Measurements from ENCODE around the gene GREB1.
A peak's percentile ranks its signal among the peaks of the same experiment; 100 is the strongest.

GREB1 gene

GRCh38 chr2:11684894-11685460 is 151.1 kb downstream of the GREB1 start:
- TF ChIP-seq, protein P1, sequence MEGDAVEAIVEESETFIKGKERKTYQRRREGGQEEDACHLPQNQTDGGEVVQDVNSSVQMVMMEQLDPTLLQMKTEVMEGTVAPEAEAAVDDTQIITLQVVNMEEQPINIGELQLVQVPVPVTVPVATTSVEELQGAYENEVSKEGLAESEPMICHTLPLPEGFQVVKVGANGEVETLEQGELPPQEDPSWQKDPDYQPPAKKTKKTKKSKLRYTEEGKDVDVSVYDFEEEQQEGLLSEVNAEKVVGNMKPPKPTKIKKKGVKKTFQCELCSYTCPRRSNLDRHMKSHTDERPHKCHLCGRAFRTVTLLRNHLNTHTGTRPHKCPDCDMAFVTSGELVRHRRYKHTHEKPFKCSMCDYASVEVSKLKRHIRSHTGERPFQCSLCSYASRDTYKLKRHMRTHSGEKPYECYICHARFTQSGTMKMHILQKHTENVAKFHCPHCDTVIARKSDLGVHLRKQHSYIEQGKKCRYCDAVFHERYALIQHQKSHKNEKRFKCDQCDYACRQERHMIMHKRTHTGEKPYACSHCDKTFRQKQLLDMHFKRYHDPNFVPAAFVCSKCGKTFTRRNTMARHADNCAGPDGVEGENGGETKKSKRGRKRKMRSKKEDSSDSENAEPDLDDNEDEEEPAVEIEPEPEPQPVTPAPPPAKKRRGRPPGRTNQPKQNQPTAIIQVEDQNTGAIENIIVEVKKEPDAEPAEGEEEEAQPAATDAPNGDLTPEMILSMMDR (IDR thresholded peaks at IDR 0.05; ENCODE audit: low read depth, low read length): no peak
- no peak for DNase-seq (ENCODE audit: low read depth, low spot score)
- in situ Hi-C loops (cut with HindIII; ENCODE audit: low sequenced_read_pairs): loop anchor here (25.0 kb wide), 1 partner anchor 102 kb away; no protein-coding TSS in a partner anchor
- H3K4me3 ChIP-seq (ENCODE audit: low read depth, low read length): no peak overlapping the region

DNA sequence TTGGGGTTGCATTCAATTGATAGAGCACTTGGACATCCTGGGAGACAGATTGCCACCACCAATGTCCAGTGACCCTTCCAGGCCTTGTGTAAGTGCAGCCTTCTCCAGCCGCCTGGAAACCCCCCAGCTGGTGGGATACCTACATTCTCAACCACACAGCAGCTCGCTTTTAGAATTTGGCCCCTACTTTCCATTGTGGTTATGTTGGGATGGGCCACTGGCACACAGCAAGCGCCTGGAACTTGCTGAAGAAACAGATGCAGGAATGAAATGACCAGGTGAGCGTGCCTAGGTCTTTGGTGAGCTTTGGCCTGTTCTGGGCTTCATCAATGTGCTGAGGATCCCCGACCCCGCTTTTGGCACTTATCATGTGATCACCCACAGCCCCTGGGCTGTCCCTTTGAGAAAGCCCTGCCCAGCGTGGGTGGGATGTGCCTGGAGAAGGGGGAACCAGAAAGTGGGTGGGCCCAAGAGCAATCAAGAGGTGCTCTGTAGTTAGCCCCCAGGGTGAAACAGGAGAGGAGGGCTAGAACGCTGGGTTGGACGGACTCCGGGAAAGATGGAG is 152.1 kb downstream of the GREB1 start:
- in situ Hi-C loops (cut with HindIII; ENCODE audit: low sequenced_read_pairs): loop anchor here (25.0 kb wide), 1 partner anchor 101 kb away; no protein-coding TSS in a partner anchor
- no peak overlapping the region for H3K4me3 ChIP-seq (ENCODE audit: low read depth, low read length)
- TF ChIP-seq, protein P1 (IDR thresholded peaks at IDR 0.05; ENCODE audit: low read depth, low read length): no peak
- no peak for DNase-seq (ENCODE audit: low read depth, low spot score)

GRCh38 chr2:11687736-11688135 is 153.9 kb downstream of the GREB1 start:
- H3K4me3 ChIP-seq (ENCODE audit: low read depth, low read length): no peak overlapping the region
- DNase-seq (ENCODE audit: low read depth, low spot score): no peak
- TF ChIP-seq, protein P1 (IDR thresholded peaks at IDR 0.05; ENCODE audit: low read depth, low read length): no peak
- in situ Hi-C loops (cut with HindIII; ENCODE audit: low sequenced_read_pairs): loop anchor here (25.0 kb wide), 1 partner anchor 100 kb away; no protein-coding TSS in a partner anchor

GRCh38 chr2:11688222-11689069 is 154.6 kb downstream of the GREB1 start:
- DNase-seq (ENCODE audit: low read depth, low spot score): peak; percentile 65
- TF ChIP-seq, protein P1 (IDR thresholded peaks at IDR 0.05; ENCODE audit: low read depth, low read length): peak; percentile 84
- in situ Hi-C loops (cut with HindIII; ENCODE audit: low sequenced_read_pairs): loop anchor here (25.0 kb wide), 1 partner anchor 99 kb away; no protein-coding TSS in a partner anchor
- peak overlapping the region; percentile 6 for H3K4me3 ChIP-seq (ENCODE audit: low read depth, low read length)

DNA sequence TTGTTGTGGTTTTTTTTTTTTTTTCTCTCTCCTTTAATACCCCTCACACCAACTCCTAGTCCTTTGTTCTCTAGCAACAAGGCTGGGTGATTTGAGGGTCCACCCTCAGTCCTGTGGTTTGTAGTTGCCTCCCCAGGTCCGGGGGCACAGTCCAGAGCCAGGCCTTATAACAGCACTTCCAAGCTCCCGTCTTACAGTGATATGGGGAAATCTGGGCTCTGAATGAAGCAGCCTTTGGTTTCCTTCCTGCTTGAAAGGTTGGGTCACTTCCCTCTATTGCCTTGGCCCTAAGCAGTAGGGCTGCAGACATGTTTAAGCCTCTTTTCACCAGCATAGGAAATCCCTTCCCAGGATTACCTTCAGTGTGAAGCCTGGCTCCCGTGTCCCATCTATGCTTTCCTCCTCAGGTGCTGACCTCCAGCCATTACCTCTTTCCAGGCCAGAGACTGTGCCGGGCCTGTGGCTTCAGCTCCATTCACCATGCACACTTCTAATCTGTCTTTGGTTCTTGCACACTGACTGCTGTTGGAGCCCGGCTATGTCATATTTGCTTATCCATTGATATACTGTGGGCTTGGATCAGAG is 157.3 kb downstream of the GREB1 start:
- H3K4me3 ChIP-seq (ENCODE audit: low read depth, low read length): no peak overlapping the region
- TF ChIP-seq, protein P1 (IDR thresholded peaks at IDR 0.05; ENCODE audit: low read depth, low read length): no peak
- no peak for DNase-seq (ENCODE audit: low read depth, low spot score)
- in situ Hi-C loops (cut with HindIII; ENCODE audit: low sequenced_read_pairs): loop anchor here (25.0 kb wide), 1 partner anchor 96 kb away; no protein-coding TSS in a partner anchor
